PC-3 (cell line): ENCODE results near the gene TDG. TPM values are rescaled to one million over a fixed set of nuclear protein-coding genes. Genes with fewer than 3 reads are reported as not detected.

Experiments used
- ATAC-seq: fragments of 200-7000 bp; cut with Tn5 transposase; 2 replicates; pipeline ENCODE4 v1.9.1; 2020; ENCODE audit warnings: mild to moderate bottlenecking, moderate library complexity
- BruUV-seq: library from RNA; stranded (reverse); fragments of 400-500 nt; replicated peaks from 2 replicates; lab custom pipeline; 2021; lab: Mats Ljungman, UMichigan
- CTCF ChIA-PET: fragments of 300-600 bp; sonication (Branson Sonifier 250); formaldehyde crosslinking; loops from one replicate; lab custom pipeline; 2022; ENCODE audit warnings: antibody characterized with exemption; lab: Charles Lee
- POLR2A ChIA-PET: fragments of 300-600 bp; sonication (Branson Sonifier 250); formaldehyde crosslinking; loops from one replicate; lab custom pipeline; 2022; ENCODE audit warnings: antibody characterized with exemption; ENCODE audit not compliant: unreplicated experiment; lab: Charles Lee
- DNase-seq: peaks from one replicate; pipeline ENCODE4 v3.0.0-alpha.2; 2015
- H2AFZ ChIP-seq: fragments of 300-600 bp; sonication (generic); 2 replicates; pipeline ENCODE4 v1.6.0; 2016; ENCODE audit warnings: antibody characterized with exemption, low read length
- H3F3A ChIP-seq: fragments of 300-600 bp; sonication (generic); one replicate; pipeline ENCODE4 v1.6.0; 2017; ENCODE audit warnings: antibody characterized with exemption, low read length, control low read depth, mild to moderate bottlenecking; ENCODE audit not compliant: unreplicated experiment
- H3K27ac ChIP-seq: fragments of 300-600 bp; sonication (generic); 2 replicates; pipeline ENCODE4 v1.5.1; 2016; ENCODE audit warnings: mild to moderate bottlenecking, low read length
- H3K27me3 ChIP-seq: fragments of 300-600 bp; sonication (generic); 2 replicates; pipeline ENCODE4 v1.6.1; 2016; ENCODE audit warnings: low read length, mixed read lengths
- H3K36me3 ChIP-seq: fragments of 300-600 bp; sonication (generic); 2 replicates; pipeline ENCODE4 v1.6.1; 2016; ENCODE audit warnings: low read depth, mixed run types, low read length, mixed read lengths
- H3K4me1 ChIP-seq: fragments of 300-600 bp; sonication (generic); 2 replicates; pipeline ENCODE4 v1.5.1; 2016; ENCODE audit warnings: low read length; ENCODE audit not compliant: insufficient read depth
- H3K4me2 ChIP-seq: fragments of 300-600 bp; sonication (generic); 2 replicates; pipeline ENCODE4 v1.6.0; 2016; ENCODE audit warnings: low read length
- H3K4me3 ChIP-seq: fragments of 300-600 bp; sonication (generic); 2 replicates; pipeline ENCODE4 v1.5.1; 2016; ENCODE audit warnings: mild to moderate bottlenecking, low read length, mixed read lengths
- H3K79me2 ChIP-seq: fragments of 300-600 bp; sonication (generic); 2 replicates; pipeline ENCODE4 v1.6.1; 2017; ENCODE audit warnings: low read length, mixed read lengths
- H3K9ac ChIP-seq: fragments of 300-600 bp; sonication (generic); 2 replicates; pipeline ENCODE4 v1.6.0; 2016; ENCODE audit warnings: mild to moderate bottlenecking, low read length
- H3K9me2 ChIP-seq: fragments of 300-600 bp; sonication (generic); replicated peaks from 2 replicates; pipeline ENCODE4 v1.6.1; 2016; ENCODE audit warnings: mixed run types, low read length, mixed read lengths
- H3K9me3 ChIP-seq: fragments of 300-600 bp; sonication (generic); 2 replicates; pipeline ENCODE4 v1.6.1; 2016; ENCODE audit warnings: low read length, mixed read lengths
- H4K20me1 ChIP-seq: fragments of 300-600 bp; sonication (generic); 2 replicates; pipeline ENCODE4 v1.6.1; 2016; ENCODE audit warnings: low read length, mixed read lengths
- CTCF ChIP-seq: fragments of 300-600 bp; sonication (generic); conservative IDR thresholded peaks from 2 replicates; pipeline ENCODE4 v1.5.1; 2017; ENCODE audit warnings: antibody characterized with exemption, low read depth, mild to moderate bottlenecking, low read length
- EZH2 ChIP-seq: fragments of 300-600 bp; sonication (generic); IDR thresholded peaks from one replicate; pipeline ENCODE4 v1.6.1; 2017; ENCODE audit warnings: antibody characterized with exemption, mild to moderate bottlenecking, low read length; ENCODE audit not compliant: unreplicated experiment
- EZH2phosphoT487 ChIP-seq: fragments of 300-600 bp; sonication (generic); IDR thresholded peaks from 2 replicates; pipeline ENCODE4 v1.6.1; 2018; ENCODE audit warnings: mild to moderate bottlenecking, antibody characterized with exemption, low read length, borderline replicate concordance
- intact Hi-C: fragments of 100-400 bp; cut with micrococcal nuclease; formaldehyde crosslinking; loops from 2 replicates; pipeline ENCODE4 v1.9.0; 2023
- total RNA-seq: library from RNA; depleted of rRNA; stranded (reverse); fragments of >200 nt; gene quantifications from 2 replicates; pipeline ENCODE4 v1.2.3, GENCODE V29; 2014

Gene TDG
- total RNA-seq, 1 experiment from 2014 or later: 45.6 TPM

- H3K9me3 ChIP-seq: no peaks in the 10 kb centered on the region
- no peaks in the 10 kb centered on the region for H3K79me2 ChIP-seq
- DNase-seq (no peak), ATAC-seq (no peak)
- no peak overlapping the region for H2AFZ ChIP-seq
- no peaks in the 10 kb centered on the region for H3K9me2 ChIP-seq
- POLR2A ChIA-PET: no interaction called here
- no peaks in the 10 kb centered on the region for H3F3A ChIP-seq
- no peak overlapping the region for H3K27ac ChIP-seq
- H3K4me2 ChIP-seq: no peak overlapping the region
- no TSS peak for BruUV-seq
- TF ChIP-seq EZH2phosphoT487 (no peak), EZH2 (no peak), CTCF (no peak)
- H3K4me1 ChIP-seq: peaks cover 14% of the 10 kb centered on the region
- no peak overlapping the region for H3K9ac ChIP-seq
- no peaks in the 10 kb centered on the region for H3K27me3 ChIP-seq
- H4K20me1 ChIP-seq: no peaks in the 10 kb centered on the region
- CTCF ChIA-PET: no interaction called here
- intact Hi-C loops: no loop called here
- no peak overlapping the region for H3K4me3 ChIP-seq
- no peaks in the 10 kb centered on the region for H3K36me3 ChIP-seq
These were observed 37.0 kb downstream of the TDG start for GRCh38 chr12:104002686-104003085.

- H2AFZ ChIP-seq: no peak overlapping the region
These were observed 37.9 kb downstream of the TDG start for GRCh38 chr12:104003596-104003995.

More at GRCh38 chr12:104003596-104003995, 37.9 kb downstream of the TDG start:
- Histone ChIP-seq H3K9me3 (no peaks in the 10 kb centered on the region), H3K4me3 (no peak overlapping the region), H3K36me3 (no peaks in the 10 kb centered on the region), H3K27me3 (no peaks in the 10 kb centered on the region), H3K27ac (no peak overlapping the region), H3F3A (no peaks in the 10 kb centered on the region), H3K4me1 (peaks cover 14% of the 10 kb centered on the region), H3K79me2 (no peaks in the 10 kb centered on the region), H4K20me1 (no peaks in the 10 kb centered on the region), H3K9me2 (no peaks in the 10 kb centered on the region), H3K4me2 (no peak overlapping the region), H3K9ac (no peak overlapping the region)
- no TSS peak for BruUV-seq
- no peak for DNase-seq
- ChIA-PET POLR2A (no interaction called here), CTCF (no interaction called here)
- no peak for ATAC-seq
- intact Hi-C loops: no loop called here
- no peak for TF ChIP-seq CTCF
- no peak for TF ChIP-seq EZH2phosphoT487
- no peak for TF ChIP-seq EZH2
